ENCODE data around the gene SSTR1.
"Not testable (repeated sequence)": the region's sequence is repeated elsewhere in the genome, so short reads cannot be mapped to it uniquely, and the experiment has no call there.

The SSTR1 gene

GRCh38 chr14:38207736-38208617 is at the start of gene SSTR1:
TSS of gene SSTR1 (plus strand) at chr14:38207904. CDS start at chr14:38209390, 1,486 bp downstream.
- DNase-seq, result no peak

- no peak for DNase-seq
Observed at GRCh38 chr14:38158468-38158867, 49.2 kb upstream of the SSTR1 start.

- no peak for DNase-seq
Observed at GRCh38 chr14:38168416-38168815, 39.3 kb upstream of the SSTR1 start.

GRCh38 chr14:38171197-38171596 is 36.5 kb upstream of the SSTR1 start:
- peak; percentile 33 for DNase-seq

GRCh38 chr14:38174711-38175110 is 33.0 kb upstream of the SSTR1 start:
- DNase-seq, result no peak

GRCh38 chr14:38175658-38176057 is 32.0 kb upstream of the SSTR1 start:
- DNase-seq, result no peak

- DNase-seq, result no peak
Observed at GRCh38 chr14:38176379-38176778, 31.3 kb upstream of the SSTR1 start.

GRCh38 chr14:38184132-38184531 is 23.6 kb upstream of the SSTR1 start:
- no peak for DNase-seq

GRCh38 chr14:38185671-38186070 is 22.0 kb upstream of the SSTR1 start:
- DNase-seq, result no peak

- no peak for DNase-seq
Observed at GRCh38 chr14:38186216-38186615, 21.5 kb upstream of the SSTR1 start.

GRCh38 chr14:38187528-38187927 is 20.2 kb upstream of the SSTR1 start:
- no peak for DNase-seq

GRCh38 chr14:38189930-38190726 is 17.6 kb upstream of the SSTR1 start:
- no peak for DNase-seq

GRCh38 chr14:38190846-38191245 is 16.9 kb upstream of the SSTR1 start:
- not testable (repeated sequence) for DNase-seq

GRCh38 chr14:38191491-38191890 is 16.2 kb upstream of the SSTR1 start:
- DNase-seq, result not testable (repeated sequence)

GRCh38 chr14:38197001-38197783 is 10.5 kb upstream of the SSTR1 start:
- DNase-seq, result peak; percentile 36

- no peak for DNase-seq
Observed at GRCh38 chr14:38197784-38198335, 9.8 kb upstream of the SSTR1 start.

GRCh38 chr14:38198425-38198824 is 9.3 kb upstream of the SSTR1 start:
- no peak for DNase-seq

- DNase-seq, result no peak
Observed at GRCh38 chr14:38199076-38199475, 8.6 kb upstream of the SSTR1 start.

GRCh38 chr14:38199739-38200138 is 8.0 kb upstream of the SSTR1 start:
- DNase-seq, result no peak

GRCh38 chr14:38201137-38201828 is 6.4 kb upstream of the SSTR1 start:
- no peak for DNase-seq

GRCh38 chr14:38202444-38203191 is 5.1 kb upstream of the SSTR1 start:
- no peak for DNase-seq

All from NCI-H1105 treated with DMSO at 0.1 percent for 48 hours (cell line).